Ramos (cell line): ENCODE results near the gene WDR45B.

Experiments
- in situ Hi-C: fragments of 300-500 bp; cut with MboI; formaldehyde crosslinking; loops from one replicate; pipeline ENCODE4 v1.14.3; 2022; ENCODE audit warnings: low sequenced_read_pairs; ENCODE audit not compliant: unreplicated experiment

The WDR45B gene

GRCh38 chr17:82636626-82637598 lies 11.3 kb downstream of the WDR45B start:
- in situ Hi-C loops, result no loop called here

GRCh38 chr17:82633343-82633742 lies 14.9 kb downstream of the WDR45B start:
- in situ Hi-C loops, result no loop called here

GRCh38 chr17:82632451-82632850 lies 15.8 kb downstream of the WDR45B start:
- in situ Hi-C loops, result no loop called here

GRCh38 chr17:82631544-82631943 lies 16.7 kb downstream of the WDR45B start:
- in situ Hi-C loops, result no loop called here

- in situ Hi-C loops, result no loop called here
Measured at GRCh38 chr17:82630212-82630611, 18.0 kb downstream of the WDR45B start.

GRCh38 chr17:82629748-82630147 lies 18.5 kb downstream of the WDR45B start:
- in situ Hi-C loops, result no loop called here

- in situ Hi-C loops, result no loop called here
Measured at GRCh38 chr17:82627405-82627804, 20.8 kb downstream of the WDR45B start.

- in situ Hi-C loops, result no loop called here
Measured at GRCh38 chr17:82623707-82624106, 24.5 kb downstream of the WDR45B start.

- in situ Hi-C loops, result no loop called here
Measured at GRCh38 chr17:82619641-82620040, 28.6 kb downstream of the WDR45B start.

- in situ Hi-C loops, result no loop called here
Measured at GRCh38 chr17:82619211-82619610, 29.0 kb downstream of the WDR45B start.

- in situ Hi-C loops, result no loop called here
Measured at GRCh38 chr17:82616021-82616711, 32.1 kb downstream of the WDR45B start.

- in situ Hi-C loops, result no loop called here
Measured at GRCh38 chr17:82615084-82616020, 32.9 kb downstream of the WDR45B start.

- in situ Hi-C loops, result no loop called here
Measured at GRCh38 chr17:82614095-82614631, 34.1 kb downstream of the WDR45B start.

GRCh38 chr17:82613283-82614094 lies 34.8 kb downstream of the WDR45B start:
- in situ Hi-C loops, result no loop called here

- in situ Hi-C loops, result no loop called here
Measured at GRCh38 chr17:82611140-82612058, 36.8 kb downstream of the WDR45B start.

- in situ Hi-C loops, result no loop called here
Measured at GRCh38 chr17:82609655-82610054, 38.6 kb downstream of the WDR45B start.

- in situ Hi-C loops, result no loop called here
Measured at GRCh38 chr17:82608816-82609215, 39.4 kb downstream of the WDR45B start.

GRCh38 chr17:82605939-82606600 lies 42.2 kb downstream of the WDR45B start:
- in situ Hi-C loops, result no loop called here
